ENCODE results near the gene BEST1.

DNA sequence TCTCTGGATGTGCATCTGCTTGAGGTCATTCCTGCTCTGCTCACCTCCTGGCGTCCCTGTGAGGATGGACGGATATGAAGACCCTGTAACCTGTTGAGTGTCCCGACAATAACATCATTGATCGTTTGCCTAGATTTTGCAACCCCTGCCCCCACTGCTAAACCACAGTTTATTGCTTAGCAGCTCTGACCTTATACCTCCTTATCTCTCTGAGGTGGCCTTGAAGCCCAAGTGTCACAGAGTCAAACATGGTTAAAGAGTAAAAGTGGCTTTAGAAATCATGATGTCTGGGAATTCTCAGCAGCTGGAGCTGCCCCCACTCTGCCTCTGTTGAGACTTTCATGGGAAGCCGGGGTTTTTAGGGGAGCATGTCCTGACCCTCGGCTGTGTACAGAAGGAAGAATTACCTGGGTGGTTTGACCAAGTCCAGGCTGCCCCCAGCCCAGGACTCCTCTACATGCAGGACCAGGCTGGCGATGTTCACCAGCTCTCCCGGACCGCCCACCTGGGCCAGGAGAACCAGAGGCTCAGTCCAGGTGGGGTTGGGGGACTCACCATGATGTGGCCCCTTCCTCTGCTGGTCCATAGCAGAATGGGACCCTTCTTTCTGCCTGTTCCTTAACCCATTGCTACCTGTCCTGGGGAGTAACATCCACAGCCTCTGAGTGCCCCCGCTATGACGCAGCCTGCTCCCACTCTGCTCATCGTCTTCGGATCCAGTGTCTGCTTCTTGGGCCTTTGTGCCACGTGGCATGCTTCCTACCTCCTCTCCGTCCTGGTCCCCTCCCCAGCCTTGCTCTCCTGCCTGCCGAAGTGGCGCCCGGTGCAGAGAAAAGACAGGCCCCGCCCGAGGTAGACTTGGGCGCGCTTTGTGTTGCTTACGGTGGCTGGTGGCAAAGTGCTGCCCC is 50.6 kb downstream of the BEST1 start:
- no peak for TF ChIP-seq POLR2A (IDR thresholded peaks at IDR 0.05)
- TF ChIP-seq, protein P1, sequence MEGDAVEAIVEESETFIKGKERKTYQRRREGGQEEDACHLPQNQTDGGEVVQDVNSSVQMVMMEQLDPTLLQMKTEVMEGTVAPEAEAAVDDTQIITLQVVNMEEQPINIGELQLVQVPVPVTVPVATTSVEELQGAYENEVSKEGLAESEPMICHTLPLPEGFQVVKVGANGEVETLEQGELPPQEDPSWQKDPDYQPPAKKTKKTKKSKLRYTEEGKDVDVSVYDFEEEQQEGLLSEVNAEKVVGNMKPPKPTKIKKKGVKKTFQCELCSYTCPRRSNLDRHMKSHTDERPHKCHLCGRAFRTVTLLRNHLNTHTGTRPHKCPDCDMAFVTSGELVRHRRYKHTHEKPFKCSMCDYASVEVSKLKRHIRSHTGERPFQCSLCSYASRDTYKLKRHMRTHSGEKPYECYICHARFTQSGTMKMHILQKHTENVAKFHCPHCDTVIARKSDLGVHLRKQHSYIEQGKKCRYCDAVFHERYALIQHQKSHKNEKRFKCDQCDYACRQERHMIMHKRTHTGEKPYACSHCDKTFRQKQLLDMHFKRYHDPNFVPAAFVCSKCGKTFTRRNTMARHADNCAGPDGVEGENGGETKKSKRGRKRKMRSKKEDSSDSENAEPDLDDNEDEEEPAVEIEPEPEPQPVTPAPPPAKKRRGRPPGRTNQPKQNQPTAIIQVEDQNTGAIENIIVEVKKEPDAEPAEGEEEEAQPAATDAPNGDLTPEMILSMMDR (IDR thresholded peaks at IDR 0.05): no peak
